Measurements from ENCODE around the gene TP53TG3E.
"Not testable (repeated sequence)": the region's sequence is repeated elsewhere in the genome, so short reads cannot be mapped to it uniquely, and the experiment has no call there.

Gene TP53TG3E, protein sequence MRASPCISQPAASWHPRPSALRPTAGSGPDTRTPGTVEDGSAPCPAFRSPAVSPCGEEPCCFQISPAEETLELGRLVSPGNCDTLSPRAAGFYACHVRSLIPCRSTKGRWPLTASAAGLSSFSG

DNA sequence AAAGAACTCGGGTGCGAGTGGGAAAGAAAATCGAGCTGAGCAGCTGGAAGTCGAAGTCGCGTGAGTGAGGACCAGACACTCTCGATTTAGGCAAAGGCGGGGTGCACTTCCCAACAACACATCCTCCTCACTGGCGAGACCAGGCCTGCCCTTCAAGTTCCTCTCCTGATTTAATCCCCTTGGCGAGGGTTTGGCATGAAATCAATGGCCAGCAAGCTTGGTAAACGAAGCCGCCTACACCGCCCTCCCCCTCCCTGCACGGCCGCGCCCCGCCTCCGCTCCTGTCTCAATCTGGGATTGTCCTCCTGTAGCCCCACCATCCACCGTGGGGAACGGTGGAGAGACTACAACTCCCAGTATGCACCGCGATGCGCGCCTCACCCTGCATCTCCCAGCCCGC is at the start of gene TP53TG3E:
TP53TG3E (plus strand) TSS at position 301 of the 400 bp plus-strand sequence; CDS start at position 369, 68 bp downstream.
- DNase-seq (ENCODE audit: low spot score): not testable (repeated sequence)

DNA sequence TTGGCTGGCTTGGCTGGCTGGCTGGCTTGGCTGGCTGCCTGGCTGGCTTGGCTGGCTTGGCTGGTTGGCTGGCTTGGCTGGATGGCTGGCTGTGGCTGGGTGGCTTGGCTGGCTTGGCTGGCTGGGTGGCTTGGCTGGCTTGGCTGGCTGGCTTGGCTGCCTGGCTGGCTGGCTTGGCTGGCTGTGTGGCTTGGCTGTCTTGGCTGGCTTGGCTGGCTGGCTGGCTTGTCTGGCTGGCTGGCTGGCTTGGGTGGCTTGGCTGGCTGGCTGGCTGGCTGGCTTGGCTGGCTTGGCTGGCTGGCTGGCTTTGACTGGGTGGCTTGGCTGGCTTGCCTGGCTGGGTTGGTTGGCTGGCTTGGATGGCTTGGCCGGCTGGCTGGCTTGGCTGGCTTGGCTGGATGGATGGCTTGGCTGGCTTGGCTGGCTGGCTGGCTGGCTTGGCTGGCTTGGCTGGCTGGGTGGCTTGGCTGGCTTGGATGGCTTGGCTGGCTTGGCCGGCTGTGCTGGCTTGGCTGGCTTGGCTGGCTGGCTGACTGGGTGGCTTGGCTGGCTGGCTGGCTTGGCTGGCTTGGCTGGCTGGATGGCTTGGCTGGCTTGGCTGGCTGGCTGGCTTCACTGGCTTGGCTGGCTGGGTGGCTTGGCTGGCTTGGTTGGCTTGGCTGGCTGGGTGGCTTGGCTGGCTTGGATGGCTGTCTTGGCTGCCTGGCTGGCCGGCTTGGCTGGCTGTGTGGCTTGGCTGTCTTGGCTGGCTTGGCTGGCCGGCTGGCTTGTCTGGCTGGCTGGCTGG is 32.3 kb downstream of the TP53TG3E start:
- not testable (repeated sequence) for DNase-seq (ENCODE audit: low spot score)

DNA sequence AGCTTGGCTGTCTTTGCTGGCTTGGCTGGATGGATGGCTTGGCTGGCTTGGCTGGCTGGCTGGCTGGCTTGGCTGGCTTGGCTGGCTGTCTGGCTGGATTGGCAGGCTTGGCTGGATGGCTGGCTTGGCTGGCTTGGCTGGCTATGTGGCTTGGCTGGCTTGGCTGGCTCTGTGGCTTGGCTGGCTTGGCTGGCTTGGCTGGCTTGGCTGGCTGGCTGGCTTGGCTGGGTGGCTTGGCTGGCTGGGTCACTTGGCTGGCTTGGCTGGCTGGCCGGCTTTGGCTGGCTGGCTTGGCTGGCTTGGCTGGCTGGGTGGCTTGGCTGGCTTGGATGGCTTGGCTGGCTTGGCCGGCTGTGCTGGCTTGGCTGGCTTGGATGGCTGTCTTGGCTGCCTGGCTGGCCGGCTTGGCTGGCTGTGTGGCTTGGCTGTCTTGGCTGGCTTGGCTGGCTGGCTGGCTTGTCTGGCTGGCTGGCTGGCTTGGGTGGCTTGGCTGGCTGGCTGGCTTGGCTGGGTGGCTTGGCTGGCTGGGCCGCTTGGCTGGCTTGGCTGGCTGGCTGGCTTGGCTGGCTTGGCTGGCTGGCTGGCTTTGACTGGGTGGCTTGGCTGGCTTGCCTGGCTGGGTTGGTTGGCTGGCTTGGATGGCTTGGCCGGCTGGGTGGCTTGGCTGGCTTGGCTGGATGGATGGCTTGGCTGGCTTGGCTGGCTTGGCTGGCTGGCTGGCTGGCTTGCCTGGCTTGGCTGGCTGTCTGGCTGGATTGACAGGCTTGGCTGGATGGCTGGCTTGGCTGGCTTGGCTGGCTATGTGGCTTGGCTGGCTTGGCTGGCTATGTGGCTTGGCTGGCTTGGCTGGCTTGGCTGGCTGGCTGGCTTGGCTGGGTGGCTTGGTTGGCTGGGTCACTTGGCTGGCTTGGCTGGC is 33.8 kb downstream of the TP53TG3E start:
- not testable (repeated sequence) for DNase-seq (ENCODE audit: low spot score)

DNA sequence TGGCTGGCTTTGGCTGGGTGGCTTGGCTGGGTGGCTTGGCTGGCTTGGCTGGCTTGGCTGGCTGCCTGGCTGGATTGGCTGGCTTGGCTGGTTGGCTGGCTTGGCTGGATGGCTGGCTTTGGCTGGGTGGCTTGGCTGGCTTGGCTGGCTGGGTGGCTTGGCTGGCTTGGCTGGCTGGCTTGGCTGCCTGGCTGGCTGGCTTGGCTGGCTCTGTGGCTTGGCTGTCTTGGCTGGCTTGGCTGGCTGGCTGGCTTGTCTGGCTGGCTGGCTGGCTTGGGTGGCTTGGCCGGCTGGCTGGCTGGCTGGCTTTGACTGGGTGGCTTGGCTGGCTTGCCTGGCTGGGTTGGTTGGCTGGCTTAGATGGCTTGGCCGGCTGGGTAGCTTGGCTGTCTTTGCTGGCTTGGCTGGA is 34.4 kb downstream of the TP53TG3E start:
- not testable (repeated sequence) for DNase-seq (ENCODE audit: low spot score)

DNA sequence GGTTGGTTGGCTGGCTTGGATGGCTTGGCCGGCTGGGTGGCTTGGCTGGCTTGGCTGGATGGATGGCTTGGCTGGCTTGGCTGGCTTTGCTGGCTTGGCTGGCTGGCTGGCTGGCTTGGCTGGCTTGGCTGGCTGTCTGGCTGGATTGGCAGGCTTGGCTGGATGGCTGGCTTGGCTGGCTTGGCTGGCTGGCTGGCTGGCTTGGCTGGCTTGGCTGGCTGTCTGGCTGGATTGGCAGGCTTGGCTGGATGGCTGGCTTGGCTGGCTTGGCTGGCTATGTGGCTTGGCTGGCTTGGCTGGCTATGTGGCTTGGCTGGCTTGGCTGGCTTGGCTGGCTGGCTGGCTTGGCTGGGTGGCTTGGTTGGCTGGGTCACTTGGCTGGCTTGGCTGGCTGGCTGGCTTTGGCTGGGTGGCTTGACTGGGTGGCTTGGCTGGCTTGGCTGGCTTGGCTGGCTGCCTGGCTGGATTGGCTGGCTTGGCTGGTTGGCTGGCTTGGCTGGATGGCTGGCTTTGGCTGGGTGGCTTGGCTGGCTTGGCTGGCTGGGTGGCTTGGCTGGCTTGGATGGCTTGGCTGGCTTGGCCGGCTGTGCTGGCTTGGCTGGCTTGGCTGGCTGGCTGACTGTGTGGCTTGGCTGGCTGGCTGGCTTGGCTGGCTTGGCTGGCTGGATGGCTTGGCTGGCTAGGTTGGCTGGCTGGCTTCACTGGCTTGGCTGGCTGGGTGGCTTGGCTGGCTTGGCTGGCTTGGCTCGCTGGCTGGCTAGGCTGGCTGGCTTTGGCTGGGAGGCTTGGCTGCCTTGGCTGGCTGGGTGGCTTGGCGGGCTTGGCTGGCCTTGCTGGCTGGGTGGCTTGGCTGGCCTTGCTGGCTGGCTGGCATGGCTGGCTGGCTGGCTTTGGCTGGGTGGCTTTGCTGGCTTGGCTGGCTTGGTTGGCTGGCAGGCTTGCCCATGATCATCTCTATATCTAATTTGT is 35.3 kb downstream of the TP53TG3E start:
- not testable (repeated sequence) for DNase-seq (ENCODE audit: low spot score)
